SK-N-SH (cell line): ENCODE data around the gene SRSF1. TPM values are rescaled to one million over a fixed set of nuclear protein-coding genes. Genes with fewer than 3 reads are reported as not detected.

Experiments
- CTCF ChIA-PET: fragments of 300-600, 350-600 bp; formaldehyde crosslinking; extraction: SDS; loops from one replicate; lab custom pipeline; 2021; lab: Yijun Ruan, JAX
- POLR2A ChIA-PET: fragments of 350-600 bp; sonication (Branson Sonifier 250); formaldehyde crosslinking; extraction: SDS; loops from one replicate; lab custom pipeline; 2020; ENCODE audit warnings: antibody characterized with exemption, inconsistent platforms; lab: Yijun Ruan, JAX
- DNase-seq: peaks from one replicate; pipeline ENCODE4 v3.0.0; 2012
- H2AFZ ChIP-seq: fragments of 200-600 bp; sonication (generic); 2 replicates; pipeline ENCODE4 v1.8.1; 2016; ENCODE audit warnings: antibody characterized with exemption, mild to moderate bottlenecking, low read depth
- H3F3A ChIP-seq: fragments of 200-600 bp; sonication (generic); replicated peaks from 2 replicates; pipeline ENCODE3; 2016; ENCODE audit warnings: antibody characterized with exemption, mild to moderate bottlenecking; ENCODE audit not compliant: insufficient read depth
- H3K27ac ChIP-seq, 2 experiments: fragments of 200-500 bp in 1 of 2; fragments of 200-600 bp in 1 of 2; sonication (Bioruptor generic) in 1 of 2; sonication (generic), shearing (Covaris generic) in 1 of 2; 2 replicates each; pipeline versions ENCODE4 v1.5.1 to v1.6.1; 2014 to 2016; ENCODE audit warnings: low read depth in 2 of 2, inconsistent platforms in 1 of 2, low read length in 1 of 2, mild to moderate bottlenecking in 1 of 2, mixed read lengths in 1 of 2
- H3K27me3 ChIP-seq: fragments of 200-600 bp; sonication (generic), shearing (Covaris generic); 2 replicates; pipeline ENCODE4 v1.6.1; 2016; ENCODE audit warnings: mixed run types; ENCODE audit not compliant: insufficient read depth
- H3K36me3 ChIP-seq, 2 experiments: fragments of 200-500 bp in 1 of 2; fragments of 200-600 bp in 1 of 2; sonication (Bioruptor generic) in 1 of 2; sonication (generic) in 1 of 2; replicated peaks in 1 of 2; 2 replicates each; pipeline versions ENCODE3 to v1.5.1; 2014 to 2016; ENCODE audit warnings: low read length in 1 of 2, mild to moderate bottlenecking in 1 of 2; ENCODE audit not compliant: insufficient read depth in 2 of 2, control insufficient read depth in 1 of 2
- H3K4me1 ChIP-seq, 2 experiments: fragments of 200-500 bp in 1 of 2; fragments of 200-600 bp in 1 of 2; sonication (Bioruptor generic) in 1 of 2; sonication (generic), shearing (Covaris generic) in 1 of 2; 2 replicates each; pipeline versions ENCODE4 v1.5.1 to v1.6.1; 2014 to 2016; ENCODE audit warnings: low read depth in 1 of 2, low read length in 1 of 2, mixed run types in 1 of 2; ENCODE audit not compliant: insufficient read depth in 2 of 2, control insufficient read depth in 1 of 2
- H3K4me2 ChIP-seq: fragments of 200-600 bp; sonication (generic), shearing (Covaris generic); 2 replicates; pipeline ENCODE4 v1.6.1; 2017; ENCODE audit warnings: mixed run types
- H3K4me3 ChIP-seq, 2 experiments: fragments of 200-500 bp in 1 of 2; fragments of 200-600 bp in 1 of 2; sonication (Bioruptor generic) in 1 of 2; sonication (generic), shearing (Covaris generic) in 1 of 2; 2 replicates each; pipeline versions ENCODE4 v1.5.1 to v1.8.1; 2014 to 2016; ENCODE audit warnings: low read depth in 2 of 2, inconsistent platforms in 1 of 2, low read length in 1 of 2, mild to moderate bottlenecking in 1 of 2, mixed read lengths in 1 of 2, moderate library complexity in 1 of 2
- H3K79me2 ChIP-seq: fragments of 200-600 bp; sonication (generic); 2 replicates; pipeline ENCODE4 v1.8.1; 2017; ENCODE audit warnings: mild to moderate bottlenecking; ENCODE audit not compliant: insufficient read depth
- H3K9ac ChIP-seq: fragments of 200-600 bp; sonication (generic); 2 replicates; pipeline ENCODE4 v1.6.1; 2017; ENCODE audit warnings: mixed run types
- H3K9me2 ChIP-seq: fragments of 200-600 bp; sonication (generic); 2 replicates; pipeline ENCODE4 v1.6.1; 2017; ENCODE audit warnings: mixed run types
- H3K9me3 ChIP-seq: fragments of 200-600 bp; sonication (generic); 2 replicates; pipeline ENCODE4 v1.6.1; 2017; ENCODE audit warnings: mixed run types, mild to moderate bottlenecking, moderate library complexity
- H4K20me1 ChIP-seq: fragments of 200-600 bp; sonication (generic); 2 replicates; pipeline ENCODE4 v1.6.1; 2017; ENCODE audit warnings: mild to moderate bottlenecking, mixed run types; ENCODE audit not compliant: insufficient read depth
- CHD2 ChIP-seq: fragments of 150-350 bp; IDR thresholded peaks from 2 replicates; pipeline ENCODE4 v1.6.1; 2018; ENCODE audit warnings: low read length; ENCODE audit not compliant: partially characterized antibody
- CTCF ChIP-seq: fragments of 200-600 bp; sonication (generic); IDR thresholded peaks from 2 replicates; pipeline ENCODE4 v1.6.1; 2017; ENCODE audit warnings: antibody characterized with exemption, mild to moderate bottlenecking, moderate library complexity
- ELF1 ChIP-seq: IDR thresholded peaks from 2 replicates; pipeline ENCODE4 v1.4.0; 2012
- EP300 ChIP-seq, 2 experiments: IDR thresholded peaks; 2 replicates each; pipeline versions ENCODE4 v1.4.0 to v1.6.1; 2012; ENCODE audit warnings: borderline replicate concordance in 1 of 2, low read depth in 1 of 2, low read length in 1 of 2
- EZH2phosphoT487 ChIP-seq: fragments of 200-600 bp; sonication (generic); IDR thresholded peaks from 2 replicates; pipeline ENCODE4 v1.6.1; 2017; ENCODE audit warnings: low read depth, mixed run types, mild to moderate bottlenecking, antibody characterized with exemption, moderate library complexity, borderline replicate concordance
- FOSL2 ChIP-seq: IDR thresholded peaks from 2 replicates; pipeline ENCODE4 v1.4.0; 2012; ENCODE audit warnings: low read depth, mild to moderate bottlenecking, moderate library complexity, borderline replicate concordance
- FOXJ3 ChIP-seq: sonication (generic); formaldehyde crosslinking; IDR thresholded peaks from 2 replicates; pipeline ENCODE4 v1.5.1; 2020; ENCODE audit warnings: mild to moderate bottlenecking, missing genetic modification reagents
- FOXM1 ChIP-seq: IDR thresholded peaks from 2 replicates; pipeline ENCODE4 v1.4.0; 2012; ENCODE audit warnings: low read depth, mild to moderate bottlenecking
- GABPA ChIP-seq: IDR thresholded peaks from 2 replicates; pipeline ENCODE4 v1.4.0; 2012; ENCODE audit warnings: low read depth, mild to moderate bottlenecking
- GATA2 ChIP-seq: sonication (generic); formaldehyde crosslinking; IDR thresholded peaks from 2 replicates; pipeline ENCODE4 v1.5.0; 2020; ENCODE audit warnings: mild to moderate bottlenecking, missing genetic modification reagents
- IRF3 ChIP-seq: fragments of 150-350 bp; IDR thresholded peaks from 2 replicates; pipeline ENCODE4 v1.6.1; 2016; ENCODE audit warnings: mild to moderate bottlenecking, low read depth, low read length
- JUND ChIP-seq: IDR thresholded peaks from 2 replicates; pipeline ENCODE4 v1.4.0; 2012
- MEF2A ChIP-seq: IDR thresholded peaks from 2 replicates; pipeline ENCODE4 v1.4.0; 2012; ENCODE audit warnings: low read depth, borderline replicate concordance
- MXI1 ChIP-seq: IDR thresholded peaks from 2 replicates; pipeline ENCODE4 v1.6.1; 2012; ENCODE audit warnings: mild to moderate bottlenecking, low read depth, low read length, improper control_type of control experiment
- NFIC ChIP-seq: IDR thresholded peaks from 2 replicates; pipeline ENCODE4 v1.4.0; 2012; ENCODE audit warnings: borderline replicate concordance
- PBX3 ChIP-seq: IDR thresholded peaks from 2 replicates; pipeline ENCODE4; 2012
- POLR2AphosphoS5 ChIP-seq: IDR thresholded peaks from 2 replicates; pipeline ENCODE4 v1.6.1; 2012; ENCODE audit warnings: low read depth, low read length
- RFX5 ChIP-seq: IDR thresholded peaks from 2 replicates; pipeline ENCODE4 v1.6.1; 2012; ENCODE audit warnings: mild to moderate bottlenecking, improper control_type of control experiment, low read length
- RXRA ChIP-seq: IDR thresholded peaks from 2 replicates; pipeline ENCODE4 v1.4.0; 2012; ENCODE audit warnings: low read depth, mild to moderate bottlenecking, borderline replicate concordance
- SIN3A ChIP-seq: IDR thresholded peaks from 2 replicates; pipeline ENCODE4 v1.6.1; 2012; ENCODE audit warnings: low read depth, mild to moderate bottlenecking, low read length, moderate library complexity, borderline replicate concordance
- TAF1 ChIP-seq: IDR thresholded peaks from 2 replicates; pipeline ENCODE4 v1.6.1; 2012; ENCODE audit warnings: low read depth, mild to moderate bottlenecking, low read length, moderate library complexity, borderline replicate concordance
- TCF12 ChIP-seq: IDR thresholded peaks from 2 replicates; pipeline ENCODE4 v1.4.0; 2012
- TEAD4 ChIP-seq: IDR thresholded peaks from 2 replicates; pipeline ENCODE4 v1.4.0; 2012; ENCODE audit warnings: mild to moderate bottlenecking, borderline replicate concordance; ENCODE audit not compliant: insufficient read depth
- USF1 ChIP-seq: IDR thresholded peaks from 2 replicates; pipeline ENCODE4 v1.4.0; 2012; ENCODE audit warnings: low read depth, borderline replicate concordance
- YY1 ChIP-seq: IDR thresholded peaks from 2 replicates; pipeline ENCODE4 v1.4.0; 2012; ENCODE audit warnings: low read depth, mild to moderate bottlenecking
- ZBTB33 ChIP-seq: IDR thresholded peaks from 2 replicates; pipeline ENCODE4 v1.4.0; 2012; ENCODE audit warnings: low read depth, borderline replicate concordance
- WGBS: methylation state at CpG from one replicate; pipeline ENCODE4 v1.1.6; 2017; ENCODE audit warnings: low lambda C conversion rate; 5-methylcytosine and 5-hydroxymethylcytosine counted together
- polyA plus RNA-seq, 3 experiments: library from polyadenylated mRNA; depleted of rRNA; stranded (reverse); fragments of >200 nt; gene quantifications; 2 replicates each; pipeline ENCODE4 v1.2.3, GENCODE V29; 2012

The SRSF1 gene
- polyA plus RNA-seq, 1 of the 3 experiments (the other 2 are of a cell fraction) = 248 TPM

GRCh38 chr17:57988301-57989250 lies 18.5 kb downstream of the SRSF1 start:
- peaks cover 42% of the 10 kb centered on the region for H3K79me2 ChIP-seq
- H3K9me3 ChIP-seq = no peaks in the 10 kb centered on the region
- H3K27ac ChIP-seq = peak overlapping the region; percentile 96 to 100
- peak overlapping the region; percentile 98 for H3K9ac ChIP-seq
- WGBS = 6% methylated on average over 30 of the region's 54 CpGs
- H3K4me1 ChIP-seq = peaks cover 20 to 47% of the 10 kb centered on the region in 2 experiments
- H2AFZ ChIP-seq = no peak overlapping the region; the same call in 1 of the 2 replicates
- peak; percentile 98 for DNase-seq
- peaks cover 64% of the 10 kb centered on the region for H3F3A ChIP-seq
- POLR2A ChIA-PET = interaction anchor here (1.0 to 1.6 kb wide), 11 partner anchors 18 to 139 kb away, joined by 3 to 10 read pairs (median 5); partner anchors contain the start of genes CUEDC1, DYNLL2, MRPS23 and SRSF1
- CTCF ChIA-PET = interaction anchor here (0.7 to 20.5 kb wide), 12 partner anchors 11 to 205 kb away, joined by 3 to 1002 read pairs (median 4); partner anchors contain the start of genes CUEDC1, MRPS23 and SRSF1
- peak overlapping the region; percentile 86 for H3K4me2 ChIP-seq
- H3K4me3 ChIP-seq = peak overlapping the region; percentile 78 to 98
- H4K20me1 ChIP-seq = peaks cover 25% of the 10 kb centered on the region
- H3K9me2 ChIP-seq = no peaks in the 10 kb centered on the region
- H3K27me3 ChIP-seq = no peaks in the 10 kb centered on the region
- H3K36me3 ChIP-seq = peaks cover 12 to 25% of the 10 kb centered on the region in 2 experiments
- peak; percentile 82 for TF ChIP-seq YY1
- TF ChIP-seq FOXM1 = no peak
- peak; percentile 12; the same call in 1 of the 2 replicates for TF ChIP-seq FOSL2
- no peak for TF ChIP-seq FOXJ3
- peak; percentile 83 for TF ChIP-seq SIN3A
- 0 out of 4 replicates have a peak, but pooled peaks of 1 of the 2 experiments have one; percentile 1 for TF ChIP-seq EP300 (IDR thresholded peaks at IDR 0.05; ENCODE audit: borderline replicate concordance in 1 of 2, low read depth in 1 of 2, low read length in 1 of 2)
- no peak for TF ChIP-seq ELF1
- peak; percentile 90 for TF ChIP-seq RFX5
- TF ChIP-seq CTCF = no peak; the same call in 1 of the 2 replicates
- peak; percentile 7; the same call in 1 of the 2 replicates for TF ChIP-seq GATA2 (CRISPR knock-in tag)
- no peak for TF ChIP-seq IRF3
- no peak for TF ChIP-seq TEAD4
- TF ChIP-seq EZH2phosphoT487 = no peak
- no peak for TF ChIP-seq MEF2A
- peak; percentile 64 for TF ChIP-seq TAF1
- TF ChIP-seq POLR2AphosphoS5 = peak; percentile 69
- no peak for TF ChIP-seq USF1
- TF ChIP-seq RXRA = no peak
- TF ChIP-seq NFIC = 0 out of 2 replicates have a peak, but pooled peaks have one; percentile 7
- no peak for TF ChIP-seq GABPA
- TF ChIP-seq JUND = 0 out of 2 replicates have a peak, but pooled peaks have one; percentile 20
- TF ChIP-seq MXI1 = peak; percentile 50
- TF ChIP-seq ZBTB33 = peak; percentile 50; the same call in 1 of the 2 replicates
- TF ChIP-seq PBX3 = no peak
- peak; percentile 23 for TF ChIP-seq CHD2
- no peak for TF ChIP-seq TCF12
